GM19324 (cell line): ENCODE results near the gene TBX19.

ENCODE experiments used
- ATAC-seq: cut with Tn5 transposase; IDR thresholded peaks from one replicate; pipeline ENCODE4 v1.9.1; 2021; ENCODE audit warnings: mild to moderate bottlenecking, moderate library complexity; ENCODE audit not compliant: unreplicated experiment, low FRiP score

TBX19 gene

GRCh38 chr1:168280296-168280927, at the start of gene TBX19:
TSS of gene TBX19 (plus strand) at chr1:168280877. CDS start at chr1:168281091, 214 bp downstream.
- no peak for ATAC-seq

DNA sequence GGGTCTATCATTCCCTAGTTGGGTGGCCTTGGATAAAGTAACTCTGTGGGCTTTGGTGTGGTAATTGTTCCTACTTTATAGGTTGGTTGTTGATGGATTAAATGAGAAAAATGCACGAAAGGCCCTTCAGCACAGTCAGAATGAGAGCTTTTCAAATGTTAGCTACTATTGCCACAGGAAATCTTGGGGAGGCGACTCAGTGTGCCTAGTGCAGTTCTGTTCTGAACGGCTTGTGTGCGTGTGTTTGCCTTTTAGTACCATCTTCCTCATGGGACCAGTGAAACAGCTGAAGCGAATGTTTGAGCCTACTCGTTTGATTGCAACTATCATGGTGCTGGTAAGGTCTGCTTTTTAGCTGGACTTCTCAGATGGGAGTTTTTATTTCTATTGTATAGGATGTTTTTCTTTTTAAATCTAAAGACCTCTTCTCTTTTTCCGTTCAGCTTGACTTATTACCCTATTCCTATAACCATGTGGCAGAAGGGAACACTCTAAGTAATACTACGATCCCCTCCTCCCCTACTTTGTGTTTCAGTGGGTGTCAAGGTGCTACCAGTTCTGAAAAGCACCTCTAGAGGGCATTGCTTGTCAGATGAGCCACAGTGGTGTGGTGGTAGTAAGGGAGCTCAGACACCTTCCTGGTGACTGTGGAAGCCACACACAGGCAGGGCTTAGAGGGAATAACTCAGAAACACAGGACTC, 45.7 kb upstream of the TBX19 start:
- ATAC-seq = peak; percentile 54

- ATAC-seq = no peak
Measured at GRCh38 chr1:168235548-168235885, 45.2 kb upstream of the TBX19 start.

DNA sequence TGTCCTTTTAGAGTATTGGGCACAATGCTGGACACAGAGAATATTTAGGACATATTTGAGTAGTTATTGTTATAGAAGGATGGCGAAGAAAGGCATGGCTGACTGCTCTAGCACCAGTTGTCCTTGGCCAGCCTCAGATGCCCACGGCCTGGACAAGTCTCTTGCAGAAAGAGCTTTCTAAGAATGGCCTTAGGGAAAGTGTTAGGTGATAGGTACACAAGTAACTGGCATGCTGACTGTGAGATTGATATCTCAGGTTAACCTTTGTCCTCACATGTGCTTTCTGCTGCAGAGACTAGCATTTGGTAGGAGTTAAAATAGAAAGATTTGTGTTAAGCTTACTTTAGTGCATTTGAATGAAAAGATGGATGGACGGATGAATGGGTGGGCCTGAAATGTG, 44.7 kb upstream of the TBX19 start:
- no peak for ATAC-seq

- no peak for ATAC-seq
Measured at GRCh38 chr1:168236836-168237611, 43.7 kb upstream of the TBX19 start.

DNA sequence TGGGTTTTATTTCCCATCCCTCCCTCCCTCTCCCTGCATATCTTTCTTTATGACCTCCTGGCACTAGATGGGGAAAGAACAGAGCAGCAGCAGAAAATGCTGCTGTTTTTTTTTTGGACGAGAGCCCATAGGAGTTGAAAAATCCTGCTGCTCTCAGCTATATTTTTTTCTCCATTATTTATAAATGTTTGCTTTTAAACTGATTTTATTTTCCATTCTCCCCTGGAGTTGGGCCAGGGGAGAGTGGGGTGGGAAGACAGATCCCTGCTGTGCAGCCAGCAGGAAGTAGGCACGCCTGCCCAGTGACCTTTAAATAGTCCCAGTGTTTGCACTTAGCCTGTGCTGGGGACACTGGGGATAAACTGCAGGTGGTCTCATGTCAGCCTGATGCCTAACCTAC, 37.5 kb upstream of the TBX19 start:
- no peak for ATAC-seq

DNA sequence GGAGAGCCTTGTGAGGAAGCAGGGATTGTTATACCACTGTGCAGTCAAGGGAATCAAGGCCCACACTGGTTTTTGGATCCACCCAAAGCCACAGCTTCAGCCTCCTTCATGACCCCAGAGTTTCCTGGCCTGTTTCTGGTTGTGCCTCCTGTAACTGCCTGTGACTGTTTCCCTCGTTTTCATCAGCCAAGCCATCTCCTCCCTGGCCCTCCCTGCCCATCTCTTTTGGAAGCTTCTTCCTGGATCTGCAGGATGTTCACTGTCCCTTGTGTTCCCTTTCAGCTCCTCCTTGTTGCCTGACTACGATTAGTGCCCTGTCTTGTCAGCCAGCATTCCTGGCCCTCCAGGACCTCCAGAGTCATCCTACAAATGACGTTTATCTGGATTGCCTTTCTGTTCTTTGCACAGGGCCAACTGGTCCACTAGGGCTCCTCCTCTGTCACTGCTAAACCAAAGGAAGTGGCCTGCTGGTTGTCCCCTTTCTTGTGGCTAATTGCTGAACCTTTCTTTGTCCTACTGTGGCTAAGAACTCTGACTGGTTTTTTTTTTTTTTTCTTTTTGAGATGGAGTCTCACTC, 37.0 kb upstream of the TBX19 start:
- ATAC-seq = no peak

- ATAC-seq = no peak
Measured at GRCh38 chr1:168245042-168245441, 35.6 kb upstream of the TBX19 start.

DNA sequence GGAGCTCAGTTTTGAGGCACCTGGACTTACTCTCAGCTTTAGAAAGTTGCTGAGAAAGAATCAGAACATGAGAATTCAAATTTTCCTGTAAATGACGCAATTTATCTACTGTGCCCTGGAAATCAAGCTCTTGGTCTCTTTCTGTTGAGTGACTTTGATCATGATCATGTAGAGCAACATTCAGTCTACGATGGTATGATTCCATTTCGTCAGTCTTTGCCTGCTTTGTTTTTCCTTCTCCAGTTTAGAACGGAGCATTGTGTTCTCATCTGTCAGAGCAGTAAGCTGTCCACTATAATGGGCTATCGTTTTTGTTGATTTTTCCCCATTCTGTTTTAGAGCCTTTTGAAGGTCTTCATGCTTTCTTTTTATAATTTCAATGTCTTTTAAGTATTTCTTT, 34.2 kb upstream of the TBX19 start:
- ATAC-seq = no peak

DNA sequence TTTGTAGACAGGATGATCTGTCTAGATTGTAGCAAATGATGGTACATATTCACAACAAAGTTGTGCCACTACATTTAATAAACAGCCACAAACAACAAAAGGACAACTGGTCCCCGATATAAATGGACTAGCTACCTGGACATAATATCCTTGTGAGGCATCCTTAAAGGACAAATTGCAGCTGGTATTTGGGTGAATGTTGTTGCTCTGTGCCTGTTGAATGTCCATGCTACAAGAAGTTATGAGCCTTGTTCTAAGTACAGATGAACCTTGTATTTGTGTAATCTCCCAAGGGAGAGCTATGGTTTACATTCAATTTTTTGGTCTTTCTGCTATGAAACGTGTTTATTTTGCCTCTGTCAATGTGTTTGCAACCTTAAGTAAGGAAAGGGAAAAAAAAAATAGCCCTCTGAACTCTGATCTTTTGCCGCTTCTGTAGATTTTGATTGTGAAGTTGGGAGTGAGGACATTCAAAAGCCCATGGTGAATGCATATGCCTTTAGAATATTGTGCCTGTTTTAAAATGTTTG, 28.4 kb upstream of the TBX19 start:
- ATAC-seq = no peak

DNA sequence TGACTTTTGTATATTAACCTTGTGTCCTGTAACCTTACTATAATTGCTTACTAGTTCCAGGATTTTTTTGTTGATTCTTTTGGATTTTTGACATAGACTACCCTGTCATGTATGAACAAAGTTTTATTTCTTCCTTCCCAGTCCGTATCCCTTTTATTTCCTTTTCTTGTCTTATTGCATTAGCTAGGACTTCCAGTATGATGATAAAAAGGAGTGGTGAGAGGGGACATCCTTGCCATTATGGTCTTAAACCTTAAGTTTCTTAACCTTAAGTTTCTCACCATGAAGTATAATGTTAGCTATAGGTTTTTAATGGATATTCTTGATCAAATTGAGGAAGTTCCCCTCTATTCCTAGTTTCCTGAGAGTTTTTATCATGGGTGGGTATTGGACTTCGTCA, 24.5 kb upstream of the TBX19 start:
- ATAC-seq = no peak

- no peak for ATAC-seq
Measured at GRCh38 chr1:168257397-168257796, 23.3 kb upstream of the TBX19 start.

GRCh38 chr1:168259567-168259966, 21.1 kb upstream of the TBX19 start:
- ATAC-seq = no peak

DNA sequence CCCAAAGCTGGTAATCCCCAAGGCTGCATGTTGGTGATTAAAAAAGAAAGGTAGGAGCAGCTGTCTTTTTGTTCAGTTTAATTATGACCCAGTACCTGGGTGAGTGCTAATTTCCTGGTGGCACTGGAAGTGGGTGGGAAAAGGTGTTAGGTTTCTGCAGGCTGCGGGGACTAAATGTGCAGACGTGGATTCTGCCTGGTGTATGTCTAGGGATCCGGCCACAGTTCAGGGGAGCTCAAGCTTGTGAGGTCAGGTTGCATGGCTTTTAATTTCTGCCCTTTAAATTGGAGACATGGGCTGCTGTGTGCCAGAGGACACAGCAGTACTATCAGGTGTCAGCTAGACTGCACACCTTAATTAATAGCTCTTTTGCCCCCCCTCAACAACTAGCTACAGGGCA, 20.3 kb upstream of the TBX19 start:
- ATAC-seq = no peak

- ATAC-seq = no peak
Measured at GRCh38 chr1:168261390-168261789, 19.3 kb upstream of the TBX19 start.

DNA sequence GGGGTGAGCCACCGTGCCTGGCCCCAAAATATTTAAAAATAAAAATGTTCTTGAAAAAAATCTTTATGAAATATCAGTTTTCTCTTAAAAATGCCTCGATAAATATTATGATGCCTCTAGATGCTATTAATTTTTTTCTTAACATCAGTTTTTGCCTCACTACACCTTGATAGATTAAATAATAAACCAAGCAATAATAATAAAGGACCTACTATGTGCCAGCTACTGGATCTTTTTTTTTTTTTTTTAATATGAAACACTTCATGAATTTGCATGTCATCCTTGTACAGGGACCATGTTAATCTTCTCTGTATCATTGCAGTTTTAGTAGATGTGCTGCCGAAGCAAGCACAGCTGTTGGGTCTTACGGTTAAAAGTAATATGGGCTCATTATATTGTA, 17.5 kb upstream of the TBX19 start:
- no peak for ATAC-seq

DNA sequence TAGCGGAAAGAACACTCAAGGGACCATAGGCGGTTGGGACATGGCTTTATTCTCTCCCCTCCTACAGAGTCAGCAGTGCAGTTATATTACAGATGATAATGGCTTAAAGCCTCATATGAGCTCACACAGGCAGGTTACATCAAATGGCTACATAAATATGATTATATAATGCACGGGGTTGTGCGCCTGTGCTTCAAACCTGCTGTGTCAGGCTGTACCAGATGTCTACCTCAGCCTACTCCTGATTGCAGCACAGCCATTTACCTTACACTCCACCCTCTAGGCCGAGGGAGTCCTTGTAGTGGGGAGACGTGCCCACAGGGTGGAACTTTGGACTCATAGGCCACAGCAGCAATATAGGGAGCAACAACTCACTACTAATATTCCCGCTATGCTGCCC, 16.4 kb upstream of the TBX19 start:
- ATAC-seq = no peak

GRCh38 chr1:168265596-168265995, 15.1 kb upstream of the TBX19 start:
- no peak for ATAC-seq

DNA sequence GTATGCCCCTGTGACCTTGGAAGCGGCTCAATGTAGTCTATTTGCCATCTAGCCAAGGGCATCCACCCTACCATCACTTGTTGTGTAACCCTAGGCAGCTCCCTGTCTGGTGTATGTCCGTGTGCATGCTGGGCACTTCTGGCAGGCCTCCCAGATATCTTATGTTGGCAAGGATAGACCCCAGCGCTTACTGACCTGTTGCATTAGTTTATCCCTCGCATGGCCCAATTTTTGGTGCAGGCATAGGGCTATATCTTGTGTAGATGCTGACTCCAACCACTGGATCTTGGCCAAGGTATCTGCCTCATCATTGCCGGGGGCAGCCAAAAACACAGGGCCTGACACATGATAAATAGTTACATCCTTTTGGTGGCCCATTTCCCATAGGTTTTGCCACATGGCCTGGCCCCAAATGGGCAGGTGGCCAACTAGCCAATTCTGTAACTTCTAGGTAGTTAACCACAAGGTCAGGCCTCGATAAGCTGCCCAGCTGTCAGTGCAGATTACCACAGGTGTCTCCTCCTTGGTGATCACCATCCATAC, 14.0 kb upstream of the TBX19 start:
- ATAC-seq = no peak

GRCh38 chr1:168271636-168272035, 9.0 kb upstream of the TBX19 start:
- no peak for ATAC-seq

GRCh38 chr1:168273575-168273974, 7.1 kb upstream of the TBX19 start:
- no peak for ATAC-seq
